ENCODE data around the gene ZNF562.

Gene ZNF562

DNA sequence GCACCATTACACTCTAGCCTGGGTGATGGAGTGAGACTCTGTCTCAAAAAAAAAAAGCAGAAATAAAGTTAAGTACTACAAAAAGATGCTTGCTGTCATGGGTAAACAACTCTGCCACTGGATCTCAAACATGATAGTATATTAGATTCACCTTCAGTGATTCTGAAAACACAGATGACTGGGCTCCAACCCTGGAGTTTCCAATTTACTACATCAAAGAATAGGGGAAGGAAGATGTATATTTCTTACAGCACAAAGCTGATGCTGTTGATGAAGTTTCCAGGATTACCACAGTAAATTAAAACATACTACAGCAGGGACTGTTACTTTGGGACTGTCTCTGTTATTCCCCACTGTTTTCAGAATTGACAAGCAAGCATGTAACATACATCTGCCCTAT is 59.1 kb downstream of the ZNF562 start:
- H3K9ac ChIP-seq (ENCODE audit: low read depth in 1 of 2, low read length in 2 of 2): no peak overlapping the region
- no peaks in the 10 kb centered on the region for H3K27me3 ChIP-seq (ENCODE audit: control insufficient read depth in 2 of 2, insufficient read depth in 2 of 2, low read length in 2 of 2)
- H3K27ac ChIP-seq (ENCODE audit: low read depth in 2 of 2, low read length in 2 of 2): no peak overlapping the region
- H3K36me3 ChIP-seq (ENCODE audit: control insufficient read depth in 2 of 2, insufficient read depth in 2 of 2, low read length in 2 of 2): peaks cover 64 to 72% of the 10 kb centered on the region in 2 donors
- H3K4me1 ChIP-seq (ENCODE audit: control insufficient read depth in 2 of 2, insufficient read depth in 2 of 2, low read length in 2 of 2): peaks cover 3 to 7% of the 10 kb centered on the region in 2 donors
- H3K9me3 ChIP-seq (ENCODE audit: control insufficient read depth in 2 of 2, low read length in 2 of 2): peaks cover 7 to 22% of the 10 kb centered on the region in 2 donors
- no peak overlapping the region for H3K4me3 ChIP-seq (ENCODE audit: low read length in 2 of 2)

DNA sequence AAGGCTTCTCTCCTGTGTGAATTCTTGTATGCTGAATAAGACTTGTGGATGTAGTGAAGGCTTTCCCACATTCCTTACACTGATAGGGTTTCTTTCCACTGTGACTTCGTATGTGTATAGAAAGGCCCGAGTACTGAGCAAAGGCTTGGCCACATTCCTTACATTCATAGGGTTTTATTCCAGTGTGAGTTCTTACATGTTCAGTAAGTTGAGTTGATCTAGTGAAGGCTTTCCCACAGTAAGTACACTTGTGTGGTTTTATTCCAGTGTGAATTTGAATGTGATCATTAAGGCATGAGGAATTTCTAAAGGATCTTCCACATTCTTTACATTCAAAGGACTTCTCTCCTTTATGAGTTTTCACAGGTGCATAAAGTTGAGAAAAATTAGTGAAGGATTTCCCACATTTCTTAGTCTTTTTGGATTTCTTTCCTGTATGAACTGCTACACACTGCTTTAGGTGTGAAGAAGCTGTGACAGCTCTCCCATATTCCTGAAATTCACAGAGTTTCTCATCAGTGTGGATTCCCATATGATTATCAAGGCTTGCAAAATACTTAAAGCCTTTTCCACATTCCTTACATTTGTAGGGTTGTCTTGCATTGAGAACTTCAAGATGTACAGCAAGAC is 64.3 kb downstream of the ZNF562 start:
- Histone ChIP-seq H3K9me3 (ENCODE audit: control insufficient read depth in 2 of 2, low read length in 2 of 2) (peaks cover 19 to 31% of the 10 kb centered on the region in 2 donors), H3K36me3 (ENCODE audit: control insufficient read depth in 2 of 2, insufficient read depth in 2 of 2, low read length in 2 of 2) (peaks cover 57 to 60% of the 10 kb centered on the region in 2 donors), H3K27ac (ENCODE audit: low read depth in 2 of 2, low read length in 2 of 2) (no peak overlapping the region), H3K9ac (ENCODE audit: low read depth in 1 of 2, low read length in 2 of 2) (no peak overlapping the region), H3K27me3 (ENCODE audit: control insufficient read depth in 2 of 2, insufficient read depth in 2 of 2, low read length in 2 of 2) (no peaks in the 10 kb centered on the region), H3K4me1 (ENCODE audit: control insufficient read depth in 2 of 2, insufficient read depth in 2 of 2, low read length in 2 of 2) (no peaks in the 10 kb centered on the region), H3K4me3 (ENCODE audit: low read length in 2 of 2) (no peak overlapping the region)

DNA sequence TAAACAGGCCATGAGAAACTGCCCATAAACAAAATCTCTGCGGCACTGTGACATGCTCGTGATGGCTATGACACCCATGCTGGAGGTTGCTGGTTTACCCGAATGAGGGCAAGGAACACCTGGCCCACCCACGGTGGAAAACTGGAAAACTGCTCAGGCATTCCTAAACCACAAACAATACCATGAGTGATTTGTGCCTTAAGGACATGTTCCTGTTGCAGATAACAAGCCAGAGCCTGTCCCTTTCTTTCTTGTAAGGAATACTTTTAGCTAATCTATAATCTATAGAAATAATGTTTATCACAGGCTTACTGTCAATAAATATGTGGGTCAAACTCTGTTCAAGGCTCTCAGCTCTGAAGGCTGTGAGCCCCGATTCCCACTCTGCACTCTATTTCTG is 66.0 kb downstream of the ZNF562 start:
- Histone ChIP-seq H3K4me3 (ENCODE audit: low read length in 2 of 2) (no peak overlapping the region), H3K27me3 (ENCODE audit: control insufficient read depth in 2 of 2, insufficient read depth in 2 of 2, low read length in 2 of 2) (no peaks in the 10 kb centered on the region), H3K9ac (ENCODE audit: low read depth in 1 of 2, low read length in 2 of 2) (no peak overlapping the region), H3K4me1 (ENCODE audit: control insufficient read depth in 2 of 2, insufficient read depth in 2 of 2, low read length in 2 of 2) (no peaks in the 10 kb centered on the region), H3K27ac (ENCODE audit: low read depth in 2 of 2, low read length in 2 of 2) (no peak overlapping the region), H3K36me3 (ENCODE audit: control insufficient read depth in 2 of 2, insufficient read depth in 2 of 2, low read length in 2 of 2) (peaks cover 44 to 46% of the 10 kb centered on the region in 2 donors), H3K9me3 (ENCODE audit: control insufficient read depth in 2 of 2, low read length in 2 of 2) (peaks cover 19 to 31% of the 10 kb centered on the region in 2 donors)

DNA sequence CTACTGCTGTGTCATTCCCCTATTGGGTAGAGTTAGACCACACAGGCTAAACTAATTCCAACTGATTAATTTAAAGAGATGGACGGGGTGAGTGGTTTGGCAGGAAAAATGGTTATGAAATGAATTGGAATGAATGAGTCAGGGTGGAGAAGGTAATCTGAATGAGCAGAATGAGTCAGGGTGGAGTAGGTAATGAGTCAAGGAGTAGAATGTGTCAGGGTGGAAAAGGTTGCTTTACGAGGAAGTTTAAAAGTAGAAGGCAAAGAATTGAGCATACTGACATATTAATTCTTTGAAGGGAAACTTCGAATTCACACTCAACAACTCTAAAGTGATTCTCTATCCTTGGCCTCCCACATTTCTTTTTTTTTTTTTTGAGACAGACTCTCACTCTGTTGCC is 77.9 kb downstream of the ZNF562 start:
- H3K27me3 ChIP-seq (ENCODE audit: control insufficient read depth in 2 of 2, insufficient read depth in 2 of 2, low read length in 2 of 2): no peaks in the 10 kb centered on the region
- no peak overlapping the region for H3K4me3 ChIP-seq (ENCODE audit: low read length in 2 of 2)
- no peak overlapping the region for H3K9ac ChIP-seq (ENCODE audit: low read depth in 1 of 2, low read length in 2 of 2)
- no peak overlapping the region for H3K27ac ChIP-seq (ENCODE audit: low read depth in 2 of 2, low read length in 2 of 2)
- H3K4me1 ChIP-seq (ENCODE audit: control insufficient read depth in 2 of 2, insufficient read depth in 2 of 2, low read length in 2 of 2): no peaks in the 10 kb centered on the region
- no peaks in the 10 kb centered on the region for H3K36me3 ChIP-seq (ENCODE audit: control insufficient read depth in 2 of 2, insufficient read depth in 2 of 2, low read length in 2 of 2)
- H3K9me3 ChIP-seq (ENCODE audit: control insufficient read depth in 2 of 2, low read length in 2 of 2): peaks cover 0 to 6% of the 10 kb centered on the region in 2 donors
